GM19467 (cell line): Measurements from ENCODE around the gene LIN7A.

ENCODE experiments used
- ATAC-seq: cut with Tn5 transposase; IDR thresholded peaks from one replicate; pipeline ENCODE4 v1.9.1; 2021; ENCODE audit warnings: mild to moderate bottlenecking, moderate library complexity; ENCODE audit not compliant: unreplicated experiment

Gene LIN7A

DNA sequence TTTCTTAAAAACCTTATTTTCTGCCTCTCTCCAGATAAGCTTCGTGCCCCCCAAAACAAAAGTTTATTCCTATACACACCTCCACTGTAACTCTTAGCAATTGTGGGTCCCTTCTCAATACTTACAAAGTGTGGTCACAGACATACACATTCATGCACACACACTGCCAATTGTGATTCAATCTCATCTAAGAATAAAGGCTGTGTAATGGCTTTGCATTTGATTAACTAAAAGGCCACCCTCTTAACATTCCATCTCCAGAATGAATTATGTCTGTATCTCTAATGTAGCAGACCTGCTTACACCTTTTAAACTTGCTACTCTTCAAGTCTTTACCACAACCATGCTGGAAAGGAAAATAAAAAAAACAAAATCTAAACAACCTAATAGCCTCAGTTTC lies 171.5 kb downstream of the LIN7A start:
- ATAC-seq: no peak

DNA sequence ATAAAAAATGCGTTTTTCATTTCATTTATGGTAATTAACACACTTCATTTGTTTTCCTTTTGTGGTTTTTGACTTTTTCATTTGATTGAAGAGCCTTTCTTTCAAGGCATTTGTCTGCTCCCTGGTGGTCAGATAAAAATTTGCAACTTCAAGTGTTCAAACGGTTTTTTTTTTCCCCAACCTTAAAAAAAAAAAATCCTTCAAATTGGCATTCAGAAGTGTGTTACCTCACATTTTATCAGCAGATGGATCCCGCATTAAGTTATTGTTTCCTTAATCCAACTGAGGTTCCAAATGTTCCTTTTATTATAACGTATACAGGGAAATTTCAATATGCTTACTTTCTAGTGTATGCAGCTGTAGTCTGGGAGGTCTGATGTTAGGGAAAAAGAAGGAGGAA lies 173.9 kb downstream of the LIN7A start:
- no peak for ATAC-seq

DNA sequence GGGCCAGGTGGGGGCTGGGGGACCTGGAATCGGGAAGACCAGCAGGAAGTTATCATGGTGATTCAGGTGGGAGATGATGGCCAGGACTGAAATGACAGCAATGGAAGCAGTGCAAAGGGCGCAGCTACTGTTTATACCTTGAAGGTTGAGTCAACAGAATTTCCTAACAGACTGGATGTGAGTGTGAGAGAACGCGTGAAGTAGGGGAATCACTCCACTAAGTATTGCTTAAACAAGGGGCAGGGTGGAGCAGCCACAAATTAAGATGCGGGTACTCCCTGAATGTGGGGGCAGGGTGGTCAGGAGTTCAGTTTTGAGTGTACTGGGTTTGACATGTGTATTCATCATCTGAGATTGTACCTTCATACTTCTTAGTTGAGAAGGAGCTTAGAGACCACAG lies 175.9 kb downstream of the LIN7A start:
- no peak for ATAC-seq

DNA sequence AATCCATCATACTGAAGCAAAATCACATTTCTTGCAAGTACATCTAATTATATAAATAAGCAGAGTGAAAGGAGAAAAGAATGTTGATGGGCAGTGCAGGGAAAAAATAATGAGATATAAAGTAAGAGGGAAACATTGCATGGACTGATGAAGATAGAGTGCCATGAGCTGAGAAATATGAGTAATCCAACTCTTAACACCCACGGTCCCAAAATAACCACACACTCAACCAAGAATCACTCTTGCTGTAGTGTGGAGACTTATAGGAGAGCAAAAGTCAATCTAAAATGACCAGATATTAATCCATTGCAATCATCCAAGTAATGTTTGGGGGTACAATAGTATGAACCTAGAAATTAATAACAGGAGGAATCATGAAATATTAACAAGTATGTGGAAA lies 180.9 kb downstream of the LIN7A start:
- ATAC-seq: no peak

DNA sequence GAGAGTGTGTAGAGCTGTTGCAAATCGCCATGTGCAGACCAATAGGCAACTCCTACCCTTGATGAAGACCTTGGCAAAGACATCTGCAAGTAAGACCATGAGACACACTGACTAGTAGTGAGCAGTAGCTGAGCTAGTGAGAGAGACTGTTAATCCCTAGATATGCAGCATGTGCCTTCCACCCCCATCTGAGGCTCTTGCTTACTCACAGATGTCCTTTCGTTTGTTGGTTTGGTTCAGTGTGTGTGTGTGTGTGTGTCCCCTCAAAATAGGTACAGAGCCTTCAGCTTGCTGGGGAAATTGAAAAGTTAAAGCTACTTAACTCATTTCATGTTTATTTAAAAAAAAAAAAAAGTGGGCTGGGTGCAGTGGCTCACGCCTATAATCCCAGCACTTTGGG lies 183.5 kb downstream of the LIN7A start:
- ATAC-seq: no peak

DNA sequence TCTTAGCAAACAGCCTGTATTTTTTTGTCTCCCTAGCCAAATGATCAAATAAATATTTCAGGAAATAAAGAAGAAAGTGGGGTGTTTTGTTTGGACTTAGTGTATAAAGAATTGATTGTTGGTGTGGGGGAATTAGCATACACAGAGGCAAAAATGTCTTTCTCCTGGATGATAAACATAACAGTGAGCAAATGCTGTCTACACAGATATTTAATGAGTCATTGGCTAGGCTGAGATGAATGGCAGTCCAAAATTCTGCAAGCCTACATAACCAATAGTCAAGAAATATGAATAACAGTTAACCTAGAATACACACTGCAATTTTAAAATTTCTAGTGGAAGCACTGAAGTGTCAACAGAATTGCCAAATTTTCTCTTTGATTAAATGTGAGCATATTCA lies 185.3 kb downstream of the LIN7A start:
- no peak for ATAC-seq

DNA sequence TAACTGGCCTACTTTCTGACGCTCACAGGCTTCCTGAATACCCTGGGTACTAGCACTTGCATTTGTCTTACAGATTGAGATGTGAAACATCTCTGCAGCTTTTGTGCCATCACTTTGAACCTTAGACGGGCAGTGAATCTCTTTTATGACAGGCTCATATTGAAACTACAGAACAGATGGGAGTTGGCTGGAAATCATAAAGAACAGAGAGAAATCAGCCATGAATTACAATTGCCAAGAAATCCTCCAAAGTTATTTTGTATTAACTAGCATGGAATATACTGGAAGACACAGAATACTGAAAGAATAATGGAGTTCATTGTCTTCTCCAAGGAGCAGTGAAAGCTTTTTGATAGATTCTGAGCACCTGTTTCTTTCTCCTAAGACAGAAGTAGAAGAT lies 188.3 kb downstream of the LIN7A start:
- no peak for ATAC-seq

DNA sequence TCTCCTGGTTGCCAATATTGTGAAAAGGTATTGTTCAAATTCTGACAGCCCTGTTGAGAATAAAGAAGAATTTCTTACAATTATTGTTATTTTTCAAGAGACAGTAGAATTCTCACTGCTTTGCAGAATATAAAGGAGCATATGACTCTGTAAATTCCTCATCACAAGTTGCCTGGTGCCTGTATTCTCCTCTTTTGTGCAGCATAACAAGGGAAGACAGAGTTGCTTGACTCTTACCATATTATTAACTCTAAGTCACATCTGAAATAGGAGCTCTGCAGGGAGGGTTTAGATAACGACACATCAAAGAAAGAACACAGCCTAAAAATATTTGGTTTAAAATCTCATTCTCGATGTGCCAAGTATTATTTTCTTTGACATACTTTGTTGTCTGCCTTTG lies 189.9 kb downstream of the LIN7A start:
- ATAC-seq: no peak

DNA sequence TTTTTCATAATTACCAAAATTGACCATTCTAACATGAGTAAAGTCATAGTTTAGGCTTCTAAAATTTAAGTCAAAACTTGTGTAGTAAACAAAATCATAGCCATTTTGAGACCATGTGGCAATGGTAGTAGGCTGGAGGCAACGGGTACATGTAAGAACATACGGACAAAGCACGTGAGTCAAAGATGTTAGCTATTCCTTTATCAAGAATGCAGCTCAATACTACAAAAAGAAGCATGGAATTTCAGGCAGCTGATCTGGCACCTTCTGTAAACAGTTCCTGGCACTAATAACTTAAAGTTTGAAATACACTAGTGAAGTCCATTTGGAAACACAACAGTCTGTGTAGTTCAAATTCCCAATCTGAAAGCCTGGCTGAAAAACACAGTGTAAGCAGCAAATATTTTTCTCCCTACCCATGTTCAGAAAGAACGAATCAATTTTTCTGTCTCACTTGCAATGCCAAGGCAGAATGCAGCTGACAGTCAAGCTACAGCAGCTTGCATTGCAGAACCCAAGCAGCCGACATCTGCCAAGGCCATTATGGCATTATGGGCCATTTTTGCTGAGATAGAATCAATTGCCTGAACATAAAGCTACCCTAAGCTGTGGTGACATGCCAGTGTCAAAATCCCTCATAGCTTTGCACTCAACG lies 191.8 kb downstream of the LIN7A start:
- ATAC-seq: no peak
